GM18951 (cell line): ENCODE data around the gene CRYZ.

ENCODE experiments used
- POLR2A ChIP-seq: IDR thresholded peaks from 4 replicates; pipeline ENCODE4 v1.6.1; 2011; ENCODE audit warnings: mild to moderate bottlenecking; ENCODE audit not compliant: insufficient read length, insufficient read depth; ENCODE audit errors: extremely low read depth
- in situ Hi-C: fragments of 300-500 bp; cut with MboI; formaldehyde crosslinking; loops from one replicate; pipeline ENCODE4 v1.12.0; 2022; ENCODE audit warnings: low sequenced_read_pairs, mixed read lengths, inconsistent platforms; ENCODE audit not compliant: unreplicated experiment

CRYZ gene

DNA sequence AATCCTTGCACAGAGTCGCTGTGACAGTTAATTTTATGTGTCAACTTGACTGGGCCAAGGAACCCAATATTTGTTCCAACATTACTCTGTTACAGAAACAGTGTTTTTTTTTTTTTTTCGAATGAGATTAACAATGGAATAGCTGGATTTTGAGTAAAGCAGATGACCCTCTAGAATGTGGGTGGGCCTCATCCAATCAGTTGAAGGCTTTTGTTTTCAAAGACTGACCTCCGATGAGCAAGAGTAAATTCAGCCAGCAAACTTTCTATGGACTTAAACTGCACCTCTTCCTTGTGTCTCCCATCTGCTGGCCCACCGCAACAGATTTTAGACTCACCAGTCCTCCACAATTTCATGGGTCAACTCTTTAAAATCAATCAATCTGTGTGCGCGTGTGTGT, 17.0 kb downstream of the CRYZ start:
- TF ChIP-seq POLR2A, result no peak
- in situ Hi-C loops, result no loop called here

DNA sequence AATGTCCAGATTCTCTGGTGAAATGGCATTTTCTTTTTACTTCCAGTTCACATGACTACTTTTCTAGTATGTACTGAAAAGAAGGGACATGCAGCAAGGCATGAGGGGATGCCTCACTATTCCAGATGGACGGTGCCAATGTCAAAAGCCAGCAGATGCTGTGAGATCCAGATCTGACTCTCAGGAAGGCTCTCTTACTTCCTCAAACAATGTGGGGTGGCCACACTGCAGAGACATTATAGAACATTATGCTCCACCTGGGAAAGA, 17.7 kb downstream of the CRYZ start:
- in situ Hi-C loops, result no loop called here
- TF ChIP-seq POLR2A, result no peak

DNA sequence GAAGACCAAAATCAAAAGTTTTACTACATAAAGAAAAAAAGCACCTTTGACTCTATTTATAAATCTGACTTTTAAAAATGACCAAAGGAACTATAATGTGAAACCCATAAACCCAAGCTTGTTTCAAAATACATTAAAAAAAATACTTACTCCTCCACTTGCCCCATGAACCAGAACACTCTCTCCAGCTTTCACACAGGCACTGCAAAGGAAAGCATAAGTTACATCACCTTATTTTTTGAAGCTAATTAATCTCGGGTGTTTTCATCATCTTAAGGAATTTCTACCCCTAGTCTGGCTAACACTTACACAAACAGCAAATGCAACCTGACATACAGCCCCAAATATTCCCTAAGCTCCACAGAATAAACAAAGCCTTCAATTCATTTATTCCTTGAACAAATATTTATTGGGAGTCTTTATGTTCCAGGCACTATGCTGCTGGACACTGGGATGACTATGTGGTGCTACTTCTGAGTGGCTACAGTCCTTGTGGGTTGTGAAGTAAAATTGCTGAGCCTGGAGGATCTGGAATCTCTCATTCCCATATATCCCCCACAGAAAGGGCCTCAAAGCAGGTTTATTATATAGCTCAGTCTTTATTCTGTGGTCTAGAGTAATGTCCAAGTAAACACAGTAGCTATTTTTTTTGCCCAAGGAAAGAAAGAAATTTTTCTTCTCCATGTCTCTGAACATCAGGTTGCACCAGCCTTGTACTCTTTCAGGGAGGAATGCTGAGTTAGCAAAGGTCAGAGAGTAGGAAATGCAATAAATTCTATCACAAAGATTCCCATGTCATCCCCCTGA, 18.2 kb downstream of the CRYZ start:
- in situ Hi-C loops, result no loop called here
- TF ChIP-seq POLR2A, result no peak

DNA sequence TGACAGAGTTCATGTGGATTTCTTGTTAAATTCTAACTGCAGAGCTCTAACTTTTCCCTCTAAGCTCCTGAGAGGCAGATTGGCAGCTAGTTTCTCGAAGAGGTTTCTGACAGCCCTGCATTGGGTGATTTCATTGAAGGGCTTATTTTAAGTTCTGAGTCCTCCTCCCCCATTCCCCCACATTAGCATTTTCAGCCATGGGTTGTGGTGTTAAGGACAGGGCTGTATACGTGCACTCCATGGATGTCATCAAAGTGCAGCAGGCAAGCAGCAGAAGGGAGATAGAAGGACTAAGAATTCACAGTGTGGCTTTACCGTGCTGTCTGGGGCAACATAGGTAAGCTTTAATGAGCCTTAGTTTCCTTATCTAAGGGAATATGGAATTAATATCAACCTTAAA, 19.0 kb downstream of the CRYZ start:
- in situ Hi-C loops, result no loop called here
- TF ChIP-seq POLR2A, result no peak

DNA sequence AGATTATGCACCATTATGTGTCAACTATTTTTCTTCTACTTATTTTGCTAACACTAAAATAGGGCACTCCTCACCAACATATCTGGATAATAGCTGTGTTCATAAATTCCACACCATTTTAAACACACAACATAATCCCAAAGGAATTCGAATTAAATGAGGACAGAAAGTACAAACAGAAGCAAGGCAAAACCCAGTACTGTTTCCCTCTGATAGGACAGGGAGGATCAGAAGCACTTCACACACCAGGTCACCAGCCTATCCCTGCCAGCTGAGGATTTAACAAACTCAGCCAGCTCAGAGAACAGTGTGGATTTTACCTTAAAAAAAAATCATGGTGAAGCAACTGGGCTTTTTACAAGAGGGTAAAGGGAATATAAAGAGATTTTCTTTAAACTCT, 20.0 kb downstream of the CRYZ start:
- in situ Hi-C loops, result no loop called here

DNA sequence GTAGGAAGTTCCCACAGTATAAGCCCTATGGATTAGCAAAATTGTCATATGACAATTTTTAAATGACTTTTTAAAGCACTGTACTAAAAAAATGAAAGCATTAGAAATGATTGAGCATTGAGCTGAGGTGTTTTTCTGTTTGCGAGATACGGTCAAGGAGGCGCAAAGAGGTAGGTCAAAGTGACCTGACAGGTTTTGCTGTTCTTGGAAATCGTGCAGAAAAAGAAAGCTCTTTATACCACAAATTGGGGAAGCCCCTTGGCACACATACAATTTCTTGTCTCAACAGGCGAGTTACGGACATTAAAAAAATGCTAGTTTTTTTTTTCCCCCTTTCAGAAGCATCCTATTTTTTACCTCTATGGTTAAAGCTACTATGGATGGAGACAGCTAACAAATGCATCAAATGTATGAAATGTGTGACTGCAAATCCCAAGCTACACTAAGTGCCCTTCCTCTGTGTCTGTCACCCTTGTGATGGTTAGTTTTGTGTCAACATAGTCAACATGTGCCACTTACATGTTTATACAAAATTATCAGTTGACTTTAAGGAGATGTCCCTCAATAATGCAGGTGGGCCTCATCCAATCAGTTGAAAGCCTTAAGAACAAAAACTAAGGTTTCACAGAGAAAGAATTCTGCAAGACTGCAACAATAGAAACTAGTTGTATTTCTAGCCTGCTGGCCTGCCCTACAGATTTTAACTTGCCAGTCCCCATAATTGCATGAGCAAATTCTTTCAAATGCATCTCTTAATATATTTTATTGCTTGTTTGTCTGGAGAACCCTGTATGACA, 29.3 kb downstream of the CRYZ start:
- in situ Hi-C loops, result no loop called here
- TF ChIP-seq POLR2A, result no peak

More for the DNA sequence above, 20.0 kb downstream of the CRYZ start:
- no peak for TF ChIP-seq POLR2A

DNA sequence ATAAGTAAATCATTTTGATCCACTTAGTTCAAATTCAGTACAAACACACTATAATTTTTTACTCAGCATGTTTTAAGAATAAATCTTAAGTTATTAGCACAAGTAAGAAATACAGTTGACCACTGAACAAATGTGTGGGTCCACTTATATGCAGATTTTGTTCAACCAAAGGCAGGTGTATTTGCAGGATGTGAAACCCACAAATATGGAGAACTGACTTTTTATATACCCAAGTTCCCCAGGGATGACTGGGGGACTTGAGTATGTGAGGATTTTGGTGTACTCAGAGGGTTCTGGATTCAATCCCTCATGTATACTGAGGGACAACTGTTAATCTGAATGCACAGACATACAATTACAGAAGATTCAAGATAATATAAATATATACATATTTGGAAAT, 33.5 kb downstream of the CRYZ start:
- in situ Hi-C loops, result loop anchor here (25.0 kb wide), 1 partner anchor 687 kb away; no protein-coding TSS in a partner anchor
- TF ChIP-seq POLR2A, result no peak

DNA sequence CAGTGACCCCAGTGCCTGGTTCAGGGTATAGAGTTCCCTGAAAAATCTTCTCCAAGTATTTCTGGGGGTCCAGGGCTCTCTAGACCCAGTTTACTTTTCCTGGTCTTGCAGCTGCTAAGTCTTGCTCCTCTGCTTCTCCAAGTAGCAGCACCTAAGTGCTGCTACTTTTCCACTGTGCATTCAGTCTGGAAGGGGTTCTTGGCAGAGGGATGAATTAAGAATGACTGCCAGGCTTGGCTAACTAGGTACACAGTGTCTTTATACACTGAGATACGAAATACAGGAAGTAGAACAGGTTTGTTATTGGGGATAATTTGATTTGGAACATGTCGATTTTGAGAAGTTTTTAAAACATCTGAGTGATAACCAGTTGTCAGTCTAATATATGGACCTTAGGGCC, 35.0 kb downstream of the CRYZ start:
- TF ChIP-seq POLR2A, result no peak
- in situ Hi-C loops, result loop anchor here (25.0 kb wide), 1 partner anchor 686 kb away; no protein-coding TSS in a partner anchor

DNA sequence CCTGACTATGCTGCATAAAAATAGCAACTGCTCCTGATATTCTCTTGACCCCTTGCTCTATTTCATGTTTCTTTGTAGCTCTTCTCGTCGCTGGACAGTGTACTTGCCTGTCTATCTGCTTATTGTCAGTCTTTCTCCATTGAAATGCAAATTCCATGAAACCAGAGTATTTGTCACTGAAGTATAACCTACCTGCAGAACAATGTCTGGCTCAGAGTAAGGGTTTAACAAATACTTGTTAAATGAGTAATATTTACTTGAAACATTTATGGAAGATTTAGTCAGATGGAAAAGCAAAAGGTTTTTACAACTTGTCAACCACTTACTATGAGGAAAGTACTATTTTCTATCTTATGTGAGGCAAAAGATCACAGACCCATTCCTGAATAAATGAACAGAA, 39.4 kb downstream of the CRYZ start:
- no peak for TF ChIP-seq POLR2A
- in situ Hi-C loops, result loop anchor here (25.0 kb wide), 1 partner anchor 681 kb away; no protein-coding TSS in a partner anchor

DNA sequence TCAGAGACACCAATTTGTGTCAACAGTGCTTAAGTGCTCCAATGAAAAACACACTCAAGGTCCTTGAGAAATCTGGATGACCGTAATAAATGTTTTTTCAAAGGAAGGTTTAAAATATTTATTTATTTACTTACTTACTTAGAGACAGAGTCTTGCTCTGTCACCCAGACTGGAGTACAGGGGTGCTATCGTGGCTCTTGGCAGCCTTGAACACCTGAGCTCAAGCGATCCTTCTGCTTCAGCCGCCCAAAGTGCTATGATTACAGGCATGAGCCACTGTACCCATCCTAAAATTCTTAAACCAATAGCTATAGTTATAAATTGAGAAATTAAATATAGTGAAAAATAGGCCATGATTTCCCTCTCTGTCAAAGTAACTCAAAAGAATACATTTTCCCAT, 41.9 kb downstream of the CRYZ start:
- in situ Hi-C loops, result loop anchor here (25.0 kb wide), 1 partner anchor 679 kb away; no protein-coding TSS in a partner anchor
- no peak for TF ChIP-seq POLR2A

DNA sequence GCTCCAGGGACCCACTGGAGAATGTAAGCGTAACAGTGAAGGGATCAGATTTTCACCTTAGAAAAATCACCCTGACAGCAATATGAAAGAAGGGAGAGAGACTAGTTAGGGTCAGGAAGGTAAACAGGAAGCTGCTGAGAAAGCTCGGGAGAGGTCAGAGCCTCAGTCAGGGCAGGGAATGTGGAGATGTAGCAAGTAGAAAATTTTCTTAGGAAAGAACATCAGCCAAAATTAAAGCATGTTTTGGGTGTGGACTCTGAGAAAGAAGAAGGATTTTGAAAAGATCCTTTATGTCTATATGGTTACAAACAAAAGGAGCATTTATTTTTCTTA, 42.5 kb downstream of the CRYZ start:
- in situ Hi-C loops, result loop anchor here (25.0 kb wide), 1 partner anchor 678 kb away; no protein-coding TSS in a partner anchor
- no peak for TF ChIP-seq POLR2A

DNA sequence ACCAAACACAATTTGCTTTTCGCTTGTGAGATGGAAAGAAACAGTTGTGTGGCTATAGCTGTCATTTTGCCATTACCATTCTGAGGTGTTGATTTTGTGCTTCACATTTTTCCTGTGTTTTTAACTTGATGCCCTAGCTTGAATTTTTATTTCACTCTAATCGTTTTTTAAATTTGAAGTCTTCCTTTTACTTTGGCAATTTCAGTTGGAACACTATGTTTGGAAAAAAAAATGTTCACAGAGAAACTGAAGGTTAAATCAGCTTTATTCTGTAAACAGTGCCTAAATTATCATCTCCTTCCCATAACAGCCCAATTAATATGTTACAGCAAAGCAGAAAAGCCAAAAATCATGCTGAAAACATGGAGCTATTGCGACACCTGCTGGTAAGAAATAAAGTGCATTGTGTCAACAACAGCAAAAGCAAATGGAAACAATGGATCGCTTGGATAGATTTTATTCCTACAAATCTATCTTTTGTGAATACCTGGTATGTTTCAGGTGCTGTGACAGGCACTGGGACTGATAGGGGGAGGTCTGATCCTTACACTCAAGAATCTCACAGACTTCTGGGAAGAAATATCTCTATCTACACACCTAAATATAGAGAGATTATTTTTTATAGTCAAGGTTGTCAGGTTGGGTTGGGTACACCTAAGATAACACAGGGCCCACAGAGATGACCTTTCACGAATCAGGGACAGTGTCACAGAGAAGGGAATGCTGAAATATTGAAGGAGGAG, 43.1 kb downstream of the CRYZ start:
- in situ Hi-C loops, result loop anchor here (25.0 kb wide), 1 partner anchor 677 kb away; no protein-coding TSS in a partner anchor
- TF ChIP-seq POLR2A, result no peak

DNA sequence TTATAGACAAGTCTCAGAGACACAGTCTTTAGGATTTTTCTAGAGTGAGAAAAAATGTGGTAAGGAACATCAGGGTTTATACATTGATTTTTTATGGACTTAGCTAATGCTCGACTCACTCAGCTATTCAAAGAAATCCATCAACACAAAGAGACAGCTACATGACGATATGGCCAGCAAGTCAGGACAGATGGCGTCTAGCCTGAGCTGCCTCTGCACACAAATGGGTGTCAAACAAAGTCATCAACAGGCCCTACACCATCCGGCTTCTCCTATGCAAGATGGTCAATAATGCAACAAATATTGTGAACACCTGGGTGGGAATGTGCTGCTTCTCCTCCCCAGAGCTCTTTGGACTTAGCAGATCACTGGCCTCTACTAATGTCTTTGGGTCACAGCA, 45.9 kb downstream of the CRYZ start:
- in situ Hi-C loops, result loop anchor here (25.0 kb wide), 1 partner anchor 675 kb away; no protein-coding TSS in a partner anchor
- no peak for TF ChIP-seq POLR2A
